ENCODE measurements around the gene ERC2.

DNA sequence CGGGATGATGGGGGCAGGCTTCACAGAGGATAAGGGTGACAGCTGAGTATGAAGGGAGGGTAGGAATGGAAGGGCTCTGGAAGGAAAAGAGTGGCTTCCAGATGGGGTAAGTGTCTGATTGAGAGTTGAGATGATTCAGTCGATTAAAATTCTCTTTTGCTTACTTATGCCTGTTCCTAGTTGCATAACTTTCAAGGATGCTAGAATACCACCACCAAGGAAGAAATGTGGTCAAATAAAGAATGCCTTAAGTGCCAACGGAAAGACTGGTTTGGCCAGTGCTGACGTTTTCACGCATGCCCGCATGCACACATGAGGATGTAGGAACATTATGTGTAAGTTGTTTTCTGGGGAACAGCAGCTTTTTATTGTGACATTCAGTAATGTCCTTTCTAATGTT is 717.7 kb downstream of the ERC2 start:
- TF ChIP-seq, protein P1, sequence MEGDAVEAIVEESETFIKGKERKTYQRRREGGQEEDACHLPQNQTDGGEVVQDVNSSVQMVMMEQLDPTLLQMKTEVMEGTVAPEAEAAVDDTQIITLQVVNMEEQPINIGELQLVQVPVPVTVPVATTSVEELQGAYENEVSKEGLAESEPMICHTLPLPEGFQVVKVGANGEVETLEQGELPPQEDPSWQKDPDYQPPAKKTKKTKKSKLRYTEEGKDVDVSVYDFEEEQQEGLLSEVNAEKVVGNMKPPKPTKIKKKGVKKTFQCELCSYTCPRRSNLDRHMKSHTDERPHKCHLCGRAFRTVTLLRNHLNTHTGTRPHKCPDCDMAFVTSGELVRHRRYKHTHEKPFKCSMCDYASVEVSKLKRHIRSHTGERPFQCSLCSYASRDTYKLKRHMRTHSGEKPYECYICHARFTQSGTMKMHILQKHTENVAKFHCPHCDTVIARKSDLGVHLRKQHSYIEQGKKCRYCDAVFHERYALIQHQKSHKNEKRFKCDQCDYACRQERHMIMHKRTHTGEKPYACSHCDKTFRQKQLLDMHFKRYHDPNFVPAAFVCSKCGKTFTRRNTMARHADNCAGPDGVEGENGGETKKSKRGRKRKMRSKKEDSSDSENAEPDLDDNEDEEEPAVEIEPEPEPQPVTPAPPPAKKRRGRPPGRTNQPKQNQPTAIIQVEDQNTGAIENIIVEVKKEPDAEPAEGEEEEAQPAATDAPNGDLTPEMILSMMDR (IDR thresholded peaks at IDR 0.05; ENCODE audit: insufficient read depth, low read depth, low read length) = no peak
- no peak for TF ChIP-seq EZH2 (IDR thresholded peaks at IDR 0.05; ENCODE audit: insufficient read depth, low read length)

All from astrocyte (in vitro differentiated cells and primary cell).